CMK (cell line): Measurements from ENCODE around the gene CASP3.

Source experiments
- DNase-seq: peaks from one replicate; pipeline ENCODE4 v3.0.0-alpha.2; 2010; ENCODE audit warnings: low read depth

Gene CASP3

GRCh38 chr4:184649026-184649970 lies at the start of gene CASP3, which contains the start of gene PRIMPOL:
CASP3 (minus strand) TSS chr4:184649447; CDS start chr4:184638453, 10,994 bp downstream.
PRIMPOL (plus strand) TSS chr4:184649738; CDS start chr4:184657141, 7,403 bp downstream.
- peak; percentile 69 for DNase-seq

- DNase-seq = no peak
These were observed 48.7 kb upstream of the CASP3 start for GRCh38 chr4:184697956-184698355.

GRCh38 chr4:184695178-184695896 lies 46.1 kb upstream of the CASP3 start:
- no peak for DNase-seq

GRCh38 chr4:184694412-184694956 lies 45.2 kb upstream of the CASP3 start:
- no peak for DNase-seq

- DNase-seq = no peak
These were observed 43.8 kb upstream of the CASP3 start for GRCh38 chr4:184693056-184693455.

- DNase-seq = no peak
These were observed 40.4 kb upstream of the CASP3 start for GRCh38 chr4:184689681-184690080.

GRCh38 chr4:184688447-184688846 lies 39.2 kb upstream of the CASP3 start:
- DNase-seq = no peak

- no peak for DNase-seq
These were observed 38.8 kb upstream of the CASP3 start for GRCh38 chr4:184688005-184688404.

- DNase-seq = peak; percentile 99
These were observed 35.4 kb upstream of the CASP3 start for GRCh38 chr4:184684491-184685189.

- no peak for DNase-seq
These were observed 32.7 kb upstream of the CASP3 start for GRCh38 chr4:184681916-184682315.

- no peak for DNase-seq
These were observed 31.5 kb upstream of the CASP3 start for GRCh38 chr4:184680698-184681097.

- peak; percentile 31 for DNase-seq
These were observed 26.7 kb upstream of the CASP3 start for GRCh38 chr4:184675821-184676492.

GRCh38 chr4:184675018-184675417 lies 25.8 kb upstream of the CASP3 start:
- no peak for DNase-seq

- DNase-seq = no peak
These were observed 24.8 kb upstream of the CASP3 start for GRCh38 chr4:184674011-184674410.

- no peak for DNase-seq
These were observed 23.5 kb upstream of the CASP3 start for GRCh38 chr4:184672741-184673140.

GRCh38 chr4:184671101-184671500 lies 21.9 kb upstream of the CASP3 start:
- no peak for DNase-seq

GRCh38 chr4:184669251-184669650 lies 20.0 kb upstream of the CASP3 start:
- DNase-seq = no peak

GRCh38 chr4:184668511-184669114 lies 19.4 kb upstream of the CASP3 start:
- no peak for DNase-seq

- no peak for DNase-seq
These were observed 18.8 kb upstream of the CASP3 start for GRCh38 chr4:184668096-184668495.

- no peak for DNase-seq
These were observed 17.4 kb upstream of the CASP3 start for GRCh38 chr4:184666670-184667069.
